OCI-LY7 (cell line): ENCODE results near the gene FANCC.

Source experiments
- EZH2phosphoT487 ChIP-seq: fragments of 200-600 bp; sonication (generic); IDR thresholded peaks from 2 replicates; pipeline ENCODE4 v1.6.1; 2018; ENCODE audit warnings: low read depth, borderline replicate concordance, mild to moderate bottlenecking, mixed run types, antibody characterized with exemption, low read length, moderate library complexity, mixed read lengths
- TF ChIP-seq, protein P1 (sequence below): fragments of 200-600 bp; sonication (generic); conservative IDR thresholded peaks from 2 replicates; pipeline ENCODE4 v1.5.1; 2014; ENCODE audit warnings: mild to moderate bottlenecking, antibody characterized with exemption, low read length, moderate library complexity, mixed read lengths

- TF ChIP-seq, protein P1, sequence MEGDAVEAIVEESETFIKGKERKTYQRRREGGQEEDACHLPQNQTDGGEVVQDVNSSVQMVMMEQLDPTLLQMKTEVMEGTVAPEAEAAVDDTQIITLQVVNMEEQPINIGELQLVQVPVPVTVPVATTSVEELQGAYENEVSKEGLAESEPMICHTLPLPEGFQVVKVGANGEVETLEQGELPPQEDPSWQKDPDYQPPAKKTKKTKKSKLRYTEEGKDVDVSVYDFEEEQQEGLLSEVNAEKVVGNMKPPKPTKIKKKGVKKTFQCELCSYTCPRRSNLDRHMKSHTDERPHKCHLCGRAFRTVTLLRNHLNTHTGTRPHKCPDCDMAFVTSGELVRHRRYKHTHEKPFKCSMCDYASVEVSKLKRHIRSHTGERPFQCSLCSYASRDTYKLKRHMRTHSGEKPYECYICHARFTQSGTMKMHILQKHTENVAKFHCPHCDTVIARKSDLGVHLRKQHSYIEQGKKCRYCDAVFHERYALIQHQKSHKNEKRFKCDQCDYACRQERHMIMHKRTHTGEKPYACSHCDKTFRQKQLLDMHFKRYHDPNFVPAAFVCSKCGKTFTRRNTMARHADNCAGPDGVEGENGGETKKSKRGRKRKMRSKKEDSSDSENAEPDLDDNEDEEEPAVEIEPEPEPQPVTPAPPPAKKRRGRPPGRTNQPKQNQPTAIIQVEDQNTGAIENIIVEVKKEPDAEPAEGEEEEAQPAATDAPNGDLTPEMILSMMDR: no peak
- TF ChIP-seq EZH2phosphoT487: no peak
These were observed 146.5 kb downstream of the FANCC start for GRCh38 chr9:95171001-95171400.
